ENCODE results near the gene NEK7. TPM values are rescaled to one million over a fixed set of nuclear protein-coding genes. Genes with fewer than 3 reads are reported as not detected.

The NEK7 gene
- total RNA-seq, 1 donor from 2014 or later, result 34.7 TPM

DNA sequence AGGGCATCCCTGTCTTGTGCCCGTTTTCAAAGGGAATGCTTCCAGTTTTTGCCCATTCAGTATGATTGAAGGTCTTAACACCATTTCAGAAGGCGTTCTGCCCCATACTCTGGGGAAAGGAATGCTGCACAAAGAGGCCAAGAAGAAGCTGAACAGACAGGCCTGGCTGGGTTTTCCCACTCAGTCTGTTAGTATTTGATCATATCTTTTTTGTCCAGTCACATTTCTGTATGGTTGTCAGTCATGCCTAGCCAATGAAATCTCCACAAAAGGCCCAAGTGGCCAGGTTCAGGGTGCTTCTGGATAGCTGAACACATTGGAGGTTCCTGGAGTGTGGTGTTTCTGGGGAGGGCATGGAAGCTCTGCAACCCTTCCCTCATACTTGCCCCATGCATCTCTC lies 72.1 kb downstream of the NEK7 start:
- peaks cover 7% of the 10 kb centered on the region for H3K36me3 Mint-ChIP-seq
- Histone ChIP-seq H3K9me3 (ENCODE audit: low read depth) (no peaks in the 10 kb centered on the region), H3K27me3 (no peaks in the 10 kb centered on the region), H4K20me1 (ENCODE audit: low read depth) (no peaks in the 10 kb centered on the region), H2AFZ (replicated peaks) (no peak overlapping the region), H3K4me1 (peaks cover 13% of the 10 kb centered on the region), H3K36me3 (no peaks in the 10 kb centered on the region), H3K9ac (no peak overlapping the region), H3K27ac (no peak overlapping the region), H3K79me2 (ENCODE audit: low read depth) (no peaks in the 10 kb centered on the region), H3K4me3 (no peak overlapping the region), H3F3A (ENCODE audit: low read depth) (no peaks in the 10 kb centered on the region), H3K4me2 (no peak overlapping the region)
- TF ChIP-seq EZH2 (IDR thresholded peaks at IDR 0.05) (no peak), EZH2phosphoT487 (IDR thresholded peaks at IDR 0.05) (no peak)
- TF ChIP-seq, protein P1, sequence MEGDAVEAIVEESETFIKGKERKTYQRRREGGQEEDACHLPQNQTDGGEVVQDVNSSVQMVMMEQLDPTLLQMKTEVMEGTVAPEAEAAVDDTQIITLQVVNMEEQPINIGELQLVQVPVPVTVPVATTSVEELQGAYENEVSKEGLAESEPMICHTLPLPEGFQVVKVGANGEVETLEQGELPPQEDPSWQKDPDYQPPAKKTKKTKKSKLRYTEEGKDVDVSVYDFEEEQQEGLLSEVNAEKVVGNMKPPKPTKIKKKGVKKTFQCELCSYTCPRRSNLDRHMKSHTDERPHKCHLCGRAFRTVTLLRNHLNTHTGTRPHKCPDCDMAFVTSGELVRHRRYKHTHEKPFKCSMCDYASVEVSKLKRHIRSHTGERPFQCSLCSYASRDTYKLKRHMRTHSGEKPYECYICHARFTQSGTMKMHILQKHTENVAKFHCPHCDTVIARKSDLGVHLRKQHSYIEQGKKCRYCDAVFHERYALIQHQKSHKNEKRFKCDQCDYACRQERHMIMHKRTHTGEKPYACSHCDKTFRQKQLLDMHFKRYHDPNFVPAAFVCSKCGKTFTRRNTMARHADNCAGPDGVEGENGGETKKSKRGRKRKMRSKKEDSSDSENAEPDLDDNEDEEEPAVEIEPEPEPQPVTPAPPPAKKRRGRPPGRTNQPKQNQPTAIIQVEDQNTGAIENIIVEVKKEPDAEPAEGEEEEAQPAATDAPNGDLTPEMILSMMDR (IDR thresholded peaks at IDR 0.05), result no peak
- H3K4me1 Mint-ChIP-seq, result peaks cover 3% of the 10 kb centered on the region
- peaks cover 6% of the 10 kb centered on the region for H3K9me3 Mint-ChIP-seq
- H3K4me3 Mint-ChIP-seq, result no peak overlapping the region
- H3K27ac Mint-ChIP-seq, result no peak overlapping the region
- H3K27me3 Mint-ChIP-seq (ENCODE audit: insufficient read depth, low read depth), result peaks cover 2% of the 10 kb centered on the region
- no peak for DNase-seq (ENCODE audit: low spot score)

DNA sequence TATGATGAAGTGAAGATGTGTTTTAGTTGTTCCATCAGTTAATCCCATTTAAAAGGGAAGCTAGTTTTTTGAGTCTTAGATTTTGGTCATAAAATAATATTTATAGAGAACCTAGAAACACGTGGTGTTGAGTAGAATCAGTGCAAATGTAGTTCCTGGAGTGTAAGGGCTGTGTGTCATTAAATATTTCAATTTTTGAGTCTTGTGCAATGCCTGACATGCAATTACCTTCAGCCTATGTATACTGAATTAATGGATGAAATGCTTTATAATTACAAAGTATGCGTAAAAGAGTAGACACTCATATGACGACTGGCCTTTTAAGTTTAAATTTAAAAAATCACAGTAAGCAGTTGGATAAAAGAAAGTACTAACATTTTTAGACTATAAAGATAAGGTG lies 75.0 kb downstream of the NEK7 start:
- Mint-ChIP-seq H3K27ac (no peak overlapping the region), H3K36me3 (peaks cover under 1% of the 10 kb centered on the region), H3K4me1 (peaks cover 14% of the 10 kb centered on the region), H3K9me3 (peaks cover under 1% of the 10 kb centered on the region), H3K27me3 (ENCODE audit: insufficient read depth, low read depth) (no peaks in the 10 kb centered on the region), H3K4me3 (no peak overlapping the region)
- no peaks in the 10 kb centered on the region for H4K20me1 ChIP-seq (ENCODE audit: low read depth)
- peaks cover 24% of the 10 kb centered on the region for H3K4me1 ChIP-seq
- H3K27me3 ChIP-seq, result no peaks in the 10 kb centered on the region
- no peak overlapping the region for H3K4me3 ChIP-seq
- DNase-seq (ENCODE audit: low spot score), result no peak
- H3K4me2 ChIP-seq, result no peak overlapping the region
- H2AFZ ChIP-seq (replicated peaks), result no peak overlapping the region
- H3K9me3 ChIP-seq (ENCODE audit: low read depth), result no peaks in the 10 kb centered on the region
- H3K9ac ChIP-seq, result no peak overlapping the region
- H3K36me3 ChIP-seq, result no peaks in the 10 kb centered on the region
- no peaks in the 10 kb centered on the region for H3K79me2 ChIP-seq (ENCODE audit: low read depth)
- no peak for TF ChIP-seq EZH2 (IDR thresholded peaks at IDR 0.05)
- no peak for TF ChIP-seq EZH2phosphoT487 (IDR thresholded peaks at IDR 0.05)
- TF ChIP-seq, protein P1 (IDR thresholded peaks at IDR 0.05), result no peak
- no peaks in the 10 kb centered on the region for H3F3A ChIP-seq (ENCODE audit: low read depth)
- peak overlapping the region; percentile 59 for H3K27ac ChIP-seq

DNA sequence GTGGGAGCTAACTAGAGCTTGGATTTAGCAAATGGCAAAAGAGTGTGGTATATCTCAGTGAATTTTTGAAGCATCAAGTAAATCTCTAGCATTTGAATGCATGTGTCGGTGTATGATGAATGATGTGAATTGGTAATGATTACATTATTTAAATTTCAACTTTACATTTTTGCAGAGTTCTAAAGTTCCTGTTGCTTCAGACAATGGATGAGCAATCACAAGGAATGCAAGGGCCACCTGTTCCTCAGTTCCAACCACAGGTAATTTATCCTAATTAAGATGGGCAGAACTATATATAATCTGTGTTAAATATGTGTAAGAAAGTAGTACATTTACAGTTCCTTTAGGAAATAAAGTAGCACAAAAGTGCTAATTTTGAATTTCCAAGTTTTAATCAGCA lies 75.6 kb downstream of the NEK7 start:
- Histone ChIP-seq H3K27ac (peak overlapping the region; percentile 59), H3K4me1 (peaks cover 24% of the 10 kb centered on the region), H3K4me3 (no peak overlapping the region), H3F3A (ENCODE audit: low read depth) (no peaks in the 10 kb centered on the region), H3K27me3 (no peaks in the 10 kb centered on the region), H2AFZ (replicated peaks) (no peak overlapping the region), H3K9ac (no peak overlapping the region), H4K20me1 (ENCODE audit: low read depth) (no peaks in the 10 kb centered on the region), H3K9me3 (ENCODE audit: low read depth) (no peaks in the 10 kb centered on the region), H3K36me3 (no peaks in the 10 kb centered on the region), H3K79me2 (ENCODE audit: low read depth) (no peaks in the 10 kb centered on the region), H3K4me2 (no peak overlapping the region)
- no peak overlapping the region for H3K27ac Mint-ChIP-seq
- H3K27me3 Mint-ChIP-seq (ENCODE audit: insufficient read depth, low read depth), result no peaks in the 10 kb centered on the region
- H3K4me3 Mint-ChIP-seq, result no peak overlapping the region
- H3K9me3 Mint-ChIP-seq, result no peaks in the 10 kb centered on the region
- TF ChIP-seq, protein P1 (IDR thresholded peaks at IDR 0.05), result no peak
- TF ChIP-seq EZH2 (IDR thresholded peaks at IDR 0.05), result no peak
- TF ChIP-seq EZH2phosphoT487 (IDR thresholded peaks at IDR 0.05), result no peak
- H3K36me3 Mint-ChIP-seq, result no peaks in the 10 kb centered on the region
- DNase-seq (ENCODE audit: low spot score), result no peak
- peaks cover 14% of the 10 kb centered on the region for H3K4me1 Mint-ChIP-seq
